Psoas muscle (tissue), 8 donors: ENCODE data around the gene CARD18. TPM values are rescaled to one million over a fixed set of nuclear protein-coding genes. Genes with fewer than 3 reads are reported as not detected.
A peak's percentile ranks its signal among the peaks of the same experiment; 100 is the strongest.
"Not testable (repeated sequence)": the region's sequence is repeated elsewhere in the genome, so short reads cannot be mapped to it uniquely, and the experiment has no call there.

Source experiments
- ATAC-seq, 4 donors: fragments of 200-7000 bp; cut with Tn5 transposase; one replicate each; pipeline ENCODE4 v1.9.1; 2020; ENCODE audit warnings: moderate library complexity in 3 of 4, mild to moderate bottlenecking in 2 of 4
- DNase-seq, 2 donors: peaks; one replicate each; pipeline ENCODE4 v3.0.0-alpha.2; 2020
- H3K27ac ChIP-seq: fragments of 200-600 bp; one replicate; pipeline ENCODE4 v1.8.0; 2022
- H3K27me3 ChIP-seq, 3 donors: fragments of 200-600 bp in 1 of 3; one replicate each; pipeline versions ENCODE4 v1.6.1 to v1.8.0; 2013 to 2022; ENCODE audit warnings: low read length in 2 of 3, mild to moderate bottlenecking in 2 of 3, moderate library complexity in 1 of 3; ENCODE audit not compliant: insufficient read depth in 3 of 3
- H3K36me3 ChIP-seq, 2 donors: fragments of 200-600 bp in 1 of 2; one replicate each; pipeline versions ENCODE4 v1.6.1 to v1.8.0; 2013 to 2022; ENCODE audit warnings: low read depth in 1 of 2, mild to moderate bottlenecking in 1 of 2, moderate library complexity in 1 of 2; ENCODE audit not compliant: insufficient read depth in 1 of 2
- H3K4me1 ChIP-seq: fragments of 200-600 bp; one replicate; pipeline ENCODE4 v1.8.0; 2022
- H3K4me3 ChIP-seq: fragments of 200-600 bp; one replicate; pipeline ENCODE4 v1.8.0; 2022; ENCODE audit warnings: mild to moderate bottlenecking
- H3K9me3 ChIP-seq: fragments of 200-600 bp; one replicate; pipeline ENCODE4 v1.8.0; 2022
- WGBS, 3 donors: extraction: QIAGEN DNeasy Blood & Tissue Kit; methylation state at CpG; one replicate each; pipeline versions ENCODE4 v1.1.6 to v1.1.7; 2013; 5-methylcytosine and 5-hydroxymethylcytosine counted together
- intact Hi-C, 2 donors: fragments of 100-400 bp; cut with DNase I; formaldehyde crosslinking; loops; one replicate each; pipeline versions ENCODE4 v1.11.0 to v1.14.2; 2022
- polyA plus RNA-seq, 3 donors: library from polyadenylated mRNA; stranded (reverse); fragments of 200-250 nt; gene quantifications; one replicate each; pipeline ENCODE4 v1.2.3, GENCODE V29; 2013
- total RNA-seq, 4 donors: library from RNA; stranded (reverse); fragmentation: NEBNext Ultra II Directional in 2 of 4; extraction: Animal tissue kit (Norgen Biotek cat#: 25700) in 2 of 4; gene quantifications; one replicate each; pipeline versions ENCODE4 v1.2.1 to v1.2.4, GENCODE V29; 2021 to 2023
- TF ChIP-seq, protein P1 (sequence below): fragments of 200-600 bp; IDR thresholded peaks from one replicate; pipeline ENCODE4 v1.8.0; 2022; ENCODE audit warnings: antibody characterized with exemption
- donor health status: healthy with polysubstance abuse.
- donor health status: DM: no; HTN: no; CAD: no; lungs with moderate emphysema.
- donor health status: Bipolar disorder and iron deficiency.
- donor health status: healthy.
- donor health status: DM: yes; HTN: yes; CAD: no.
- donor health status: DM: no; HTN: no; CAD: no.
- donor health status: DM: no; HTN: no; CAD: no.
- donor health status: DM: yes; HTN: yes; CAD: no.

CARD18 gene
- total and polyA plus RNA-seq, 7 donors = not detected

- WGBS, 3 donors = 42 to 45% (median 42%) methylated on average over 8 of the region's 8 CpGs
- H3K27ac ChIP-seq = peak overlapping the region; percentile 36
- TF ChIP-seq, protein P1, sequence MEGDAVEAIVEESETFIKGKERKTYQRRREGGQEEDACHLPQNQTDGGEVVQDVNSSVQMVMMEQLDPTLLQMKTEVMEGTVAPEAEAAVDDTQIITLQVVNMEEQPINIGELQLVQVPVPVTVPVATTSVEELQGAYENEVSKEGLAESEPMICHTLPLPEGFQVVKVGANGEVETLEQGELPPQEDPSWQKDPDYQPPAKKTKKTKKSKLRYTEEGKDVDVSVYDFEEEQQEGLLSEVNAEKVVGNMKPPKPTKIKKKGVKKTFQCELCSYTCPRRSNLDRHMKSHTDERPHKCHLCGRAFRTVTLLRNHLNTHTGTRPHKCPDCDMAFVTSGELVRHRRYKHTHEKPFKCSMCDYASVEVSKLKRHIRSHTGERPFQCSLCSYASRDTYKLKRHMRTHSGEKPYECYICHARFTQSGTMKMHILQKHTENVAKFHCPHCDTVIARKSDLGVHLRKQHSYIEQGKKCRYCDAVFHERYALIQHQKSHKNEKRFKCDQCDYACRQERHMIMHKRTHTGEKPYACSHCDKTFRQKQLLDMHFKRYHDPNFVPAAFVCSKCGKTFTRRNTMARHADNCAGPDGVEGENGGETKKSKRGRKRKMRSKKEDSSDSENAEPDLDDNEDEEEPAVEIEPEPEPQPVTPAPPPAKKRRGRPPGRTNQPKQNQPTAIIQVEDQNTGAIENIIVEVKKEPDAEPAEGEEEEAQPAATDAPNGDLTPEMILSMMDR = no peak
- intact Hi-C loops = no loop called here
- no peaks in the 10 kb centered on the region for H3K9me3 ChIP-seq
- H3K4me1 ChIP-seq = no peaks in the 10 kb centered on the region
- no peak for ATAC-seq
- no peak for DNase-seq
- no peaks in the 10 kb centered on the region for H3K36me3 ChIP-seq
- no peak overlapping the region for H3K4me3 ChIP-seq
- H3K27me3 ChIP-seq = no peaks in the 10 kb centered on the region
Measured at GRCh38 chr11:105109855-105110687, 29.5 kb downstream of the CARD18 start.

DNA sequence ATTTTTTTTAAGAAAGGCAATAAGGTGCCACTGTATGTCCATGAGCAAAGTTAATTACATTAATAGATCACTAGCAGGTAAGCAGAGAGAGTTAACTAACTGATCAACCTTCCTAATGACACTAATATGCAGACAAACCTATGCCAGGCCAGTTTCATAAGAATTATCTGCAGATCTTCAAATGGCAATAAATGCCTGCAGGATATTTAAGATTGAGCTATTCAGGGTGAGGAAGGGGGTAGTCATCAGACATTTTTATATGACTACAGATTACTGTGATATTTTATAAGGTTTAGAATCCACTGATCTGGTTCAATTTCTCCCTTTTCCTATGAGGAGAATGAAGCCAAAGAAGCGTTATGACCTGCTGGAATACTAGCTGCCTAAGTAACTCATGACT, 30.2 kb downstream of the CARD18 start:
- TF ChIP-seq, protein P1 = no peak
- H3K27ac ChIP-seq = no peak overlapping the region
- no peaks in the 10 kb centered on the region for H3K9me3 ChIP-seq
- intact Hi-C loops = no loop called here
- DNase-seq (no peak), ATAC-seq (no peak)
- H3K36me3 ChIP-seq = no peaks in the 10 kb centered on the region
- no peak overlapping the region for H3K4me3 ChIP-seq
- 84 to 94% (median 89%) methylated on average over 1 of the region's 1 CpG for WGBS, 3 donors
- H3K4me1 ChIP-seq = no peaks in the 10 kb centered on the region
- no peaks in the 10 kb centered on the region for H3K27me3 ChIP-seq

- H3K36me3 ChIP-seq = no peaks in the 10 kb centered on the region
- no peaks in the 10 kb centered on the region for H3K27me3 ChIP-seq
- ATAC-seq (no peak), DNase-seq (no peak)
- 53 to 80% (median 75%) methylated on average over 1 of the region's 1 CpG for WGBS, 3 donors
- TF ChIP-seq, protein P1 = no peak
- no peak overlapping the region for H3K4me3 ChIP-seq
- no peak overlapping the region for H3K27ac ChIP-seq
- no peaks in the 10 kb centered on the region for H3K4me1 ChIP-seq
- H3K9me3 ChIP-seq = no peaks in the 10 kb centered on the region
- intact Hi-C loops = no loop called here
Measured at GRCh38 chr11:105108247-105108646, 31.3 kb downstream of the CARD18 start.

DNA sequence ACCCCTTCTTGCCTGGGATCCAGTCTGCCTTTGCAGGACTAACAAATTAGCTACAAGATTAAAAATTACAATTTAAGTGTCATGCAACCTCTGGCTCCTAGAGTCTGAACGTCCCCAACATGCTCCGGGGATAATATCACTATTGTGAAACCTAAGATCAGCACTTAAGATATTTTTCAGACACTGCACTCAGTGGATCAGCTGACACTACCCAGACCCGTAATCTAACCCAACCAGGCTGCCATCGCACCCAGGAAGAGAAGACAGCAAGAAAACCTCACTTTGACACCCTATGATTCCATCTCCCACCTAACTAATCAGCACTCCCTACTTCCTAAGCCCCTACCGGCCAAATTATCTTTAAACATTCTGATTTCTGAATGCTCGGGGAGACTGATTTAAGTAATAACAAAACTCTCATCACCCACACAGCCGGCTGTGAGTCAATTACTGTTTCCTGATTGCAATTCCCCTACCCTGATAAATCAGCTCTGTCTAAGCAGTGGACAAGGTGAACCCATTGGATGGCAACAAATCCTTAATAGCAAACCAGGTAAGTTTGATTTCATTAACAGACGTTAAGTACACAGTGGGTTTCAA, 32.2 kb downstream of the CARD18 start:
- H3K9me3 ChIP-seq, H3K4me3 ChIP-seq, H3K27me3 ChIP-seq, H3K36me3 ChIP-seq, H3K4me1 ChIP-seq, DNase-seq, H3K27ac ChIP-seq, intact Hi-C loops, ATAC-seq: not testable (repeated sequence)
- WGBS, 3 donors = 78 to 88% (median 79%) methylated on average over 8 of the region's 8 CpGs

DNA sequence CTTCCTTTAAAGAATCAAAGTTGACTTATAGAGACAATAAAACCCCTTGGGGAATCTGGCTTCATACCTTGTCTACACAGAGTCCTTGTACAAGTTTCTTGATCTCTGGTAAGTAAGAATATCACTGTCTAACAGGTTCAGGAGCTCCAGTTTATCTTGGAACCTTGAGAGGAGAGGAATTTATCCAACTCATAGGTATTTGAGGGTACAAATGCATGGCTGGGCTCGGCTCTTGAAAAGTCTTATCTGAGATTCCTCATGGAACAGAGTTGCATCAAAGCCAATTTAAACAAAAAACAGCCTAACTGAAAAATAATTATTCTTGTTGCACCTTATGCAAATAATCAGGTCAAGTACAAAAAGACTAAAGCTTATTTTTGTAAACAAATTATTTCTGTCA, 33.4 kb downstream of the CARD18 start:
- Histone ChIP-seq H3K4me3 (no peak overlapping the region), H3K36me3 (no peaks in the 10 kb centered on the region), H3K27ac (no peak overlapping the region), H3K9me3 (no peaks in the 10 kb centered on the region), H3K27me3 (no peaks in the 10 kb centered on the region), H3K4me1 (no peaks in the 10 kb centered on the region)
- intact Hi-C loops = no loop called here
- TF ChIP-seq, protein P1 = no peak
- WGBS, 3 donors = 71 to 91% (median 84%) methylated on average over 1 of the region's 1 CpG
- DNase-seq (no peak), ATAC-seq (no peak)
